ENCODE results near the gene SGK1.

SGK1 gene

DNA sequence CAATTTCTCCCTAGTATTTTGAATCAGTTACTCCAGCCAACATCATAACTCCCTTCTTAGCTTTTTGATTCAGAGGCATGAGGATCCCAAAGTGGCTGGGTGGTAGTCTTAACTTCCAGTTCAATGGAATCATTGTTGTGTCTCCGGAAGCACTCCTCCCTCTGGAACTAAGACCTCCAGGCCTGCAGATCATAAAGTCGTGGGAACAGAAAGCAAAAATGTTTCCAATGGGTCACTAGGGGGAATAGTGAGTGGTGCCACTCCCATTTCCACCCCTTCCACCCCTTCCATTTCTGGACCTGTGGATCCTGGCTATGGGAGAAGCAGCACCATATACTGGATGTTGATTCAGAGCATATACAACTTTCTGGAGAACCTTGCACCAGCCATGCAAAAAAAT, 130.8 kb downstream of the SGK1 start:
- Histone ChIP-seq H3K23ac (ENCODE audit: low read length) (no peak overlapping the region), H3K36me3 (ENCODE audit: control insufficient read depth in 1 of 2, insufficient read depth in 2 of 2, low read length in 2 of 2) (peaks cover 0 to 2% of the 10 kb centered on the region in 2 experiments), H3K27ac (ENCODE audit: low read depth, low read length) (no peak overlapping the region), H3K9me3 (ENCODE audit: insufficient read depth, low read depth, low read length) (no peaks in the 10 kb centered on the region), H3K79me2 (ENCODE audit: control insufficient read depth, insufficient read depth, low read length, poor library complexity) (no peaks in the 10 kb centered on the region), H4K12ac (ENCODE audit: low read depth, low read length) (no peak overlapping the region), H2AFZ (ENCODE audit: insufficient read depth, low read length, poor library complexity) (no peak overlapping the region), H3K4me2 (ENCODE audit: low read length) (no peak overlapping the region), H3K9ac (ENCODE audit: low read length) (no peak overlapping the region), H3K18ac (ENCODE audit: low read length) (no peak overlapping the region), H4K91ac (ENCODE audit: low read depth, low read length) (no peak overlapping the region), H3K14ac (ENCODE audit: low read length) (no peak overlapping the region), H3K4me1 (ENCODE audit: control insufficient read depth in 1 of 2, insufficient read depth in 2 of 2, low read length in 2 of 2) (peaks cover 0 to 2% of the 10 kb centered on the region in 2 experiments), H2BK5ac (ENCODE audit: low read depth, low read length, poor library complexity) (no peak overlapping the region), H3K4me3 (ENCODE audit: low read depth, low read length) (no peak overlapping the region), H3K4ac (ENCODE audit: low read depth, low read length) (no peak overlapping the region), H3K79me1 (ENCODE audit: low read length) (no peaks in the 10 kb centered on the region), H4K8ac (ENCODE audit: low read depth, low read length) (no peak overlapping the region), H2AK5ac (ENCODE audit: low read length) (no peak overlapping the region), H3K27me3 (ENCODE audit: insufficient read depth, low read length) (no peaks in the 10 kb centered on the region), H2BK120ac (ENCODE audit: insufficient read depth, low read length, poor library complexity) (no peak overlapping the region), H2BK12ac (ENCODE audit: low read length) (no peak overlapping the region)
- no CpG with 5 or more reads among the region's 2 CpGs for WGBS (ENCODE audit: extremely low coverage, insufficient coverage, insufficient read length)
- no peak for DNase-seq

DNA sequence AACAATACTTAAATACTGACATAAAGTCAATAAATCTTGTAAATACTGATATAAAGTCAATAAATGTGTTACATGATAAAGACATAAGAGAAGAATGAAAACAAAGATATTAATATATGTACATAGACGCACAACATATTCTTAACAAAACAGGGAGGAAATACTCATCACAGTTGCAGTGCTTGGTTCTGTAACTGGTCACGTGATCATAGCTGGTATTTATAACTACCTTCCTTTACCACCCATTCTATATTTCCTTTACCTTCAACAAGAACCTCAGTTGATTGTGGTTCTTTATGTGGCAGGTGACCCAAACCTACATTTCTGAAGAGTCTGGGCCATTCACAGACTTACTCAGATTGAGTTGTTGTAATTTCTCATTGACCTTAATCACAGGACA, 131.6 kb downstream of the SGK1 start:
- Histone ChIP-seq H3K4me3 (ENCODE audit: low read depth, low read length) (no peak overlapping the region), H3K27me3 (ENCODE audit: insufficient read depth, low read length) (no peaks in the 10 kb centered on the region), H2BK5ac (ENCODE audit: low read depth, low read length, poor library complexity) (no peak overlapping the region), H2BK120ac (ENCODE audit: insufficient read depth, low read length, poor library complexity) (no peak overlapping the region), H3K14ac (ENCODE audit: low read length) (no peak overlapping the region), H2AK5ac (ENCODE audit: low read length) (no peak overlapping the region), H3K4ac (ENCODE audit: low read depth, low read length) (no peak overlapping the region), H3K18ac (ENCODE audit: low read length) (no peak overlapping the region), H3K9ac (ENCODE audit: low read length) (no peak overlapping the region), H2AFZ (ENCODE audit: insufficient read depth, low read length, poor library complexity) (no peak overlapping the region), H3K4me2 (ENCODE audit: low read length) (no peak overlapping the region), H4K91ac (ENCODE audit: low read depth, low read length) (no peak overlapping the region), H3K27ac (ENCODE audit: low read depth, low read length) (no peak overlapping the region), H3K23ac (ENCODE audit: low read length) (no peak overlapping the region), H3K4me1 (ENCODE audit: control insufficient read depth in 1 of 2, insufficient read depth in 2 of 2, low read length in 2 of 2) (peaks cover 0 to 2% of the 10 kb centered on the region in 2 experiments), H3K36me3 (ENCODE audit: control insufficient read depth in 1 of 2, insufficient read depth in 2 of 2, low read length in 2 of 2) (peaks cover 0 to 2% of the 10 kb centered on the region in 2 experiments), H3K79me2 (ENCODE audit: control insufficient read depth, insufficient read depth, low read length, poor library complexity) (no peaks in the 10 kb centered on the region), H3K9me3 (ENCODE audit: insufficient read depth, low read depth, low read length) (no peaks in the 10 kb centered on the region), H4K12ac (ENCODE audit: low read depth, low read length) (no peak overlapping the region), H2BK12ac (ENCODE audit: low read length) (no peak overlapping the region), H4K8ac (ENCODE audit: low read depth, low read length) (no peak overlapping the region), H3K79me1 (ENCODE audit: low read length) (no peaks in the 10 kb centered on the region)
- DNase-seq = no peak
- WGBS (ENCODE audit: extremely low coverage, insufficient coverage, insufficient read length) = no CpG with 5 or more reads among the region's 2 CpGs

DNA sequence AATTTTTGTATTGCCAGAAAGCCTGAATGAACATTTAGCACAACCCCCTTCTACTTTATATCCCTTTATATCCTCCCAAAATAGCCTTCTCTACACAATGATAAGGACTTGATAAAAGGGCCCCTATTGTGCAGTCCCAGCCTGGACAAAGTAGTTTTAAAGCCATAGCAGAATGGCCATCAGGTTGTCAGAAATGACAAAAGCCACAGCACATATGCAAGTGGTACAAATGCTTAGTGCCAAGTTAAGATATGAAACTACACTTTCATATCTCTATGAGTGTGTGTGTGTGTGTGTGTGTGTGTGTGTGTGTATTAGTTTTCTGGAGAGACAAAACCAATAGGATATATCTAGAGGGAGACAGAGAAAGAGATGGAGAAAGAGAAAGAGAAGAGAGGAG, 132.6 kb downstream of the SGK1 start:
- no peaks in the 10 kb centered on the region for H3K9me3 ChIP-seq (ENCODE audit: insufficient read depth, low read depth, low read length)
- H3K79me1 ChIP-seq (ENCODE audit: low read length) = no peaks in the 10 kb centered on the region
- DNase-seq = no peak
- peaks cover 0 to 2% of the 10 kb centered on the region in 2 experiments for H3K36me3 ChIP-seq (ENCODE audit: control insufficient read depth in 1 of 2, insufficient read depth in 2 of 2, low read length in 2 of 2)
- no peaks in the 10 kb centered on the region for H3K27me3 ChIP-seq (ENCODE audit: insufficient read depth, low read length)
- H3K4me3 ChIP-seq (ENCODE audit: low read depth, low read length) = no peak overlapping the region
- H2AFZ ChIP-seq (ENCODE audit: insufficient read depth, low read length, poor library complexity) = no peak overlapping the region
- no peak overlapping the region for H2BK120ac ChIP-seq (ENCODE audit: insufficient read depth, low read length, poor library complexity)
- H3K4me2 ChIP-seq (ENCODE audit: low read length) = no peak overlapping the region
- no peaks in the 10 kb centered on the region for H3K79me2 ChIP-seq (ENCODE audit: control insufficient read depth, insufficient read depth, low read length, poor library complexity)
- H4K8ac ChIP-seq (ENCODE audit: low read depth, low read length) = no peak overlapping the region
- H3K4ac ChIP-seq (ENCODE audit: low read depth, low read length) = no peak overlapping the region
- no peak overlapping the region for H4K12ac ChIP-seq (ENCODE audit: low read depth, low read length)
- H3K27ac ChIP-seq (ENCODE audit: low read depth, low read length) = no peak overlapping the region
- no peak overlapping the region for H2BK12ac ChIP-seq (ENCODE audit: low read length)
- no peak overlapping the region for H3K18ac ChIP-seq (ENCODE audit: low read length)
- H2BK5ac ChIP-seq (ENCODE audit: low read depth, low read length, poor library complexity) = no peak overlapping the region
- H2AK5ac ChIP-seq (ENCODE audit: low read length) = no peak overlapping the region
- no peak overlapping the region for H3K14ac ChIP-seq (ENCODE audit: low read length)
- H3K4me1 ChIP-seq (ENCODE audit: control insufficient read depth in 1 of 2, insufficient read depth in 2 of 2, low read length in 2 of 2) = peaks cover 0 to 2% of the 10 kb centered on the region in 2 experiments
- no peak overlapping the region for H4K91ac ChIP-seq (ENCODE audit: low read depth, low read length)
- no peak overlapping the region for H3K9ac ChIP-seq (ENCODE audit: low read length)
- H3K23ac ChIP-seq (ENCODE audit: low read length) = no peak overlapping the region

DNA sequence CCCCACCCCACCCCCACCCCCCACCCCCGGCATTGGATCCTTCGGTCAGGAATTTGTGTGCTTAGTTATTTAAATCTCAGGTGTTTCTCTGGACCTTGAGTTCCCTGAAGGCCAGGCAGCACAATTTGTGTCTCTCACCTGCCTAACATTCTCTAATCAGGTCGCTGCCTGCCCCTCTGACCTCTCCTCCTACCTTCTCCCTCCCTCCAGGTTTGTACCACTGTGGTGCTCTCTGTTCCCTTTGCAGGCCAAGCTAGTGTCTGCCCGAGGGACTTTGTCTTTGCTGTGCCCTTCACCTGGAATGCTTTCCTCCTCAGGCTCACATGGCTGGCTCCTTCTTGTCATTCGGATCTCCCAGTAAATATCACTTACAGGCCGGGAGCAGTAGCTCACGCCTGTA, 134.1 kb downstream of the SGK1 start:
- no CpG with 5 or more reads among the region's 7 CpGs for WGBS (ENCODE audit: extremely low coverage, insufficient coverage, insufficient read length)
- no peak overlapping the region for H3K27ac ChIP-seq (ENCODE audit: low read depth, low read length)
- H2BK120ac ChIP-seq (ENCODE audit: insufficient read depth, low read length, poor library complexity) = no peak overlapping the region
- no peak for DNase-seq
- no peak overlapping the region for H2AFZ ChIP-seq (ENCODE audit: insufficient read depth, low read length, poor library complexity)
- no peak overlapping the region for H3K4me3 ChIP-seq (ENCODE audit: low read depth, low read length)
- no peak overlapping the region for H4K91ac ChIP-seq (ENCODE audit: low read depth, low read length)
- H4K8ac ChIP-seq (ENCODE audit: low read depth, low read length) = no peak overlapping the region
- no peak overlapping the region for H2BK12ac ChIP-seq (ENCODE audit: low read length)
- no peak overlapping the region for H2BK5ac ChIP-seq (ENCODE audit: low read depth, low read length, poor library complexity)
- H3K79me2 ChIP-seq (ENCODE audit: control insufficient read depth, insufficient read depth, low read length, poor library complexity) = no peaks in the 10 kb centered on the region
- no peaks in the 10 kb centered on the region for H3K79me1 ChIP-seq (ENCODE audit: low read length)
- peaks cover 0 to 2% of the 10 kb centered on the region in 2 experiments for H3K4me1 ChIP-seq (ENCODE audit: control insufficient read depth in 1 of 2, insufficient read depth in 2 of 2, low read length in 2 of 2)
- H4K12ac ChIP-seq (ENCODE audit: low read depth, low read length) = no peak overlapping the region
- no peak overlapping the region for H2AK5ac ChIP-seq (ENCODE audit: low read length)
- H3K23ac ChIP-seq (ENCODE audit: low read length) = no peak overlapping the region
- H3K18ac ChIP-seq (ENCODE audit: low read length) = no peak overlapping the region
- H3K36me3 ChIP-seq (ENCODE audit: control insufficient read depth in 1 of 2, insufficient read depth in 2 of 2, low read length in 2 of 2) = peaks cover 0 to 2% of the 10 kb centered on the region in 2 experiments
- H3K9me3 ChIP-seq (ENCODE audit: insufficient read depth, low read depth, low read length) = no peaks in the 10 kb centered on the region
- H3K4ac ChIP-seq (ENCODE audit: low read depth, low read length) = no peak overlapping the region
- no peak overlapping the region for H3K4me2 ChIP-seq (ENCODE audit: low read length)
- no peaks in the 10 kb centered on the region for H3K27me3 ChIP-seq (ENCODE audit: insufficient read depth, low read length)
- H3K14ac ChIP-seq (ENCODE audit: low read length) = no peak overlapping the region
- no peak overlapping the region for H3K9ac ChIP-seq (ENCODE audit: low read length)
